Left colon (tissue), 2 donors: ENCODE measurements around the gene MAP2K4. TPM values are rescaled to one million over a fixed set of nuclear protein-coding genes. Genes with fewer than 3 reads are reported as not detected.

Experiments used
- microRNA-seq, 2 donors: library from miRNA; unstranded; fragments of <30 nt; microRNA quantifications; one replicate each; pipeline versions ENCODE4 v1.1.0 to v1.2.0, GENCODE V29; 2020
- total RNA-seq, 2 donors: library from RNA; stranded (reverse); fragmentation: NEBNext Ultra II Directional; extraction: Animal tissue kit (Norgen Biotek cat#: 25700); gene quantifications; one replicate each; pipeline ENCODE4 v1.2.1, GENCODE V29; 2021
- donor health status: DM: no; HTN: no; CAD: no.
- donor health status: DM: yes; HTN: yes; CAD: no.

MAP2K4 gene
- total RNA-seq, 2 donors from 2014 or later, result 35.1 to 41.6 TPM

Small RNA genes within 50 kb of the gene (microRNA-seq; reads per million reads assigned to microRNA genes)
- 1,839 to 2,118 reads per million in 2 donors for gene MIR744

Other genes starting within 250 kb of the MAP2K4 start
- gene ZNF18, start 23.4 kb upstream of the MAP2K4 start, total RNA-seq, result 1 to 10 TPM; 5.7 to 8.3 TPM